Kidney (tissue), 14 donors: ENCODE results near the gene TMEM255B. TPM values are rescaled to one million over a fixed set of nuclear protein-coding genes. Genes with fewer than 3 reads are reported as not detected.

ENCODE experiments used
- DNase-seq, 5 donors: peaks; one replicate each; pipeline ENCODE4 v3.0.0-alpha.2; 2013 to 2020
- FAIRE-seq: peaks from 2 replicates; lab custom pipeline; 2012; peaks lifted over from hg19 to GRCh38; lab: Jason Lieb, UNC
- H3K27ac ChIP-seq, 2 donors: one replicate each; pipeline ENCODE4 v1.7.0; 2013; ENCODE audit warnings: low read depth in 2 of 2, low read length in 2 of 2, inconsistent platforms in 1 of 2
- H3K27me3 ChIP-seq: one replicate; pipeline ENCODE4 v1.7.1; 2013; ENCODE audit warnings: low read length, inconsistent platforms; ENCODE audit not compliant: control insufficient read depth, insufficient read depth
- H3K36me3 ChIP-seq, 3 donors: one replicate each; pipeline versions ENCODE4 v1.7.0 to v1.7.1; 2013; ENCODE audit warnings: low read length in 3 of 3, control low read depth in 1 of 3, inconsistent platforms in 1 of 3; ENCODE audit not compliant: insufficient read depth in 3 of 3, control insufficient read depth in 2 of 3
- H3K4me1 ChIP-seq, 3 donors: one replicate each; pipeline versions ENCODE4 v1.7.0 to v1.7.1; 2013; ENCODE audit warnings: low read length in 3 of 3, inconsistent platforms in 1 of 3, low read depth in 1 of 3; ENCODE audit not compliant: control insufficient read depth in 2 of 3, insufficient read depth in 2 of 3
- H3K4me3 ChIP-seq, 3 donors: one replicate each; pipeline versions ENCODE4 v1.7.0 to v1.8.1; 2013; ENCODE audit warnings: low read length in 3 of 3, control low read depth in 1 of 3, inconsistent platforms in 1 of 3
- H3K9ac ChIP-seq, 3 donors: one replicate each; pipeline versions ENCODE4 v1.7.0 to v1.7.1; 2013; ENCODE audit warnings: low read length in 3 of 3, control low read depth in 1 of 3, inconsistent platforms in 1 of 3
- H3K9me3 ChIP-seq, 3 donors: one replicate each; pipeline versions ENCODE4 v1.7.0 to v1.7.1; 2013; ENCODE audit warnings: low read length in 3 of 3, control low read depth in 1 of 3, inconsistent platforms in 1 of 3; ENCODE audit not compliant: control insufficient read depth in 2 of 3, insufficient read depth in 1 of 3
- intact Hi-C: fragments of 100-400 bp; cut with DNase I; formaldehyde crosslinking; loops from one replicate; pipeline ENCODE4 v1.11.1; 2022
- polyA plus RNA-seq: library from polyadenylated mRNA; stranded (reverse); fragments of 350-450 nt; fragmentation: Illumina TruSeq; extraction: RNeasy Lipid Tissue Mini Kit (QIAGEN cat#74804); gene quantifications from one replicate; pipeline ENCODE4 v1.2.3, GENCODE V29; 2014; ENCODE audit warnings: low read depth, low replicate concordance; ENCODE audit not compliant: insufficient read depth
- total RNA-seq: library from RNA; stranded (reverse); fragmentation: NEBNext Ultra II Directional; extraction: Animal tissue kit (Norgen Biotek cat#: 25700); gene quantifications from one replicate; pipeline ENCODE4 v1.2.1, GENCODE V29; 2021
- TF ChIP-seq, protein P1 (sequence below): IDR thresholded peaks from 3 replicates; pipeline ENCODE4 v1.5.1; 2012; ENCODE audit warnings: mild to moderate bottlenecking, moderate library complexity, borderline replicate concordance; ENCODE audit not compliant: insufficient read depth; ENCODE audit errors: extremely low read depth
- donor health status: control.
- donor health status: control.
- donor health status: control.
- donor health status: control.
- donor health status: control.
- donor health status: DM: yes; HTN: yes; CAD: no.
- donor health status: Normal renal cell carcinoma (clear cell type).

The TMEM255B gene
- total and polyA plus RNA-seq, 2 donors from 2014 or later: 11.9 to 29.3 TPM

DNA sequence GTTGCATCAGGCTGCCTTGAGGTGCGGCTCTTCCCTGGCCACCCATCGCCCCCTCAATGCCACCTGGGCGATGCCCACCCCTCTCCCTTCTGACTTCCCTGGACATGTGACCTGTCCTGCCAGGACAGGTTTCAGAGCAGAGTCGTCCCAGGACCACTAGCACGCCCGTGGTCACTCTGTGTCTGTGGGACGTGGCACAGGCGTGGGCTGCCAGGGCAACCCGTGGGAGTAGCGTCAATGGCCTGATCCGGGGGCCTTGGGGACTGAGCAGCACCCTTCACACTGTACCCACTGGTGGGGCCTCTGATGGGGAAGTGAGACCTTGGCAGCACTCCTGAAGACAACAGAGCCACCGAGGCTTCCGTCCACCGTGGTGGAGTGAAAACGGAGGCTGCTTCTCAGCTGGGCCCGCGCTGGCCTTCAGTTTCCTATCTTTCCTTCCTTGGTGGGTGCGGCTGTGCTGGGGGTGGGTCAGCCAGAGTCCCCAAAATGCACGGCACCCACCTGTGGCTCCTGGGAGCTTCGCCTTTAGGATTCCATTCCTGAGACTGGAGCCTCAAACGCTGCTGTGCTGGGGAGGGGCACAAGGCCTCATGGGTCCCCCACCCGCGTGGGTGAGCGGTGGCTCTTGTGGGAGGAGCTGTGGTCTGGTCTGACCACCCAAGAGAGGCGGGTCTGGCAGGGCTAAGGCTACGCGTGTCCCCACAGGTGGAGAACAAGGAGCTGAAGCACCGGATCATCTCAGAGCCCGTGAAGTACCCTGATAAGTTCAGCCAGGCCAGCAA is 26.7 kb upstream of the TMEM255B start:
- Histone ChIP-seq H3K4me3 (no peak overlapping the region), H3K9me3 (peaks cover 0 to 5% (median 4%) of the 10 kb centered on the region in 3 donors), H3K27ac (no peak overlapping the region), H3K36me3 (no peaks in the 10 kb centered on the region), H3K9ac (no peak overlapping the region), H3K27me3 (peaks cover 7% of the 10 kb centered on the region), H3K4me1 (no peaks in the 10 kb centered on the region)
- intact Hi-C loops: no loop called here
- TF ChIP-seq, protein P1, sequence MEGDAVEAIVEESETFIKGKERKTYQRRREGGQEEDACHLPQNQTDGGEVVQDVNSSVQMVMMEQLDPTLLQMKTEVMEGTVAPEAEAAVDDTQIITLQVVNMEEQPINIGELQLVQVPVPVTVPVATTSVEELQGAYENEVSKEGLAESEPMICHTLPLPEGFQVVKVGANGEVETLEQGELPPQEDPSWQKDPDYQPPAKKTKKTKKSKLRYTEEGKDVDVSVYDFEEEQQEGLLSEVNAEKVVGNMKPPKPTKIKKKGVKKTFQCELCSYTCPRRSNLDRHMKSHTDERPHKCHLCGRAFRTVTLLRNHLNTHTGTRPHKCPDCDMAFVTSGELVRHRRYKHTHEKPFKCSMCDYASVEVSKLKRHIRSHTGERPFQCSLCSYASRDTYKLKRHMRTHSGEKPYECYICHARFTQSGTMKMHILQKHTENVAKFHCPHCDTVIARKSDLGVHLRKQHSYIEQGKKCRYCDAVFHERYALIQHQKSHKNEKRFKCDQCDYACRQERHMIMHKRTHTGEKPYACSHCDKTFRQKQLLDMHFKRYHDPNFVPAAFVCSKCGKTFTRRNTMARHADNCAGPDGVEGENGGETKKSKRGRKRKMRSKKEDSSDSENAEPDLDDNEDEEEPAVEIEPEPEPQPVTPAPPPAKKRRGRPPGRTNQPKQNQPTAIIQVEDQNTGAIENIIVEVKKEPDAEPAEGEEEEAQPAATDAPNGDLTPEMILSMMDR: no peak
- DNase-seq (peak in 1 of 5 donors; percentile 63), FAIRE-seq (no peak)

DNA sequence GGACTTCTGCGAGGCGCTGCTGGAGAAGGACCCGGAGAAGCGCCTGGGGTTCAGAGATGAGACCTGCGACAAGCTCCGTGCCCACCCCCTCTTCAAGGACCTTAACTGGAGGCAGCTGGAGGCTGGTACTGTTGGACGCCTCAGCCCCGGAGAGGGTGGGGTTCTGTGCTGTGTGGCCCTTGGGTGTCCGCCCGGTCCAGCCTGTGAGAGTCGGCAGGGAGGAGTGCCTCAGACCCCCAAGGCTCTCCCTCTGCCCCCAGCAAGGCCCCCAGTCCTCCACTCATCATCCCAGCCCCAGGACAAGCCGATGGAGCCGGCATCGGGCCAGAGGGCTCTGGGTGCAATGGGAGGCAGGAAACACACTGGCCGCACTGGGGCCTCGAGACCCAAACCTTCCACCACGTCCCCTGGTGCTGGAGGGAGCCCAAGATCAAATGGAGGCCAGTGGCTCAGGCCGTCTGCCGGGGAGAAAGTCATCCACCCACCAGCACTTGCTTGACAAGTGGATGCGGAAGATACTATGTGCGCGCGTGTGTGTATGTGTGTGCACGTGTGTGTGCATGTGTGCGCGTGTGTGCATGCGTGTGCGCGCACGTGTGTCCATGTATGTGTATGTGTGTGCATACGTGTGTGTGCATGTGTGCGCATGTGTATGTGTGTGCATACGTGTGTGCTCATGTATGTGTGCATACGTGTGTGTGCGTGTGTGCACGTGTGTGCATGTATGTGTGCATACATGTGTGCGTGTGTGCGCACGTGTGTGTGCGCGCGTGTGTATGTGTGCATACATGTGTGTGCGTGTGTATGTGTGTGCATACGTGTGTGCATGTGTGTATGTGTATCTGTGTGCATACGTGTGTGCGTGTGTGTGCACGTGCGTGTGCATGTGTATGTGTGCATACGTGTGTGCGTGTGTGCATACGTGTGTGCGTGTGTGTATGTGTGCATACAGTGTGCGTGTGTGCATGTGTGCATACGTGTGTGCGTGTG is 25.8 kb upstream of the TMEM255B start:
- intact Hi-C loops: no loop called here
- DNase-seq: peak in 1 of 5 donors; percentile 64
- peaks cover 7% of the 10 kb centered on the region for H3K27me3 ChIP-seq
- TF ChIP-seq, protein P1: no peak
- H3K4me3 ChIP-seq: peak overlapping the region in 1 of 3 donors; percentile 4
- H3K4me1 ChIP-seq: no peaks in the 10 kb centered on the region
- FAIRE-seq: no peak
- no peak overlapping the region for H3K27ac ChIP-seq
- no peaks in the 10 kb centered on the region for H3K36me3 ChIP-seq
- H3K9me3 ChIP-seq: peaks cover 0 to 5% (median 4%) of the 10 kb centered on the region in 3 donors
- H3K9ac ChIP-seq: no peak overlapping the region

- H3K27ac ChIP-seq: no peak overlapping the region
- peak overlapping the region in 1 of 3 donors; percentile 4 for H3K4me3 ChIP-seq
- no peak overlapping the region for H3K9ac ChIP-seq
- DNase-seq (peak in 1 of 5 donors; percentile 56), FAIRE-seq (no peak)
- TF ChIP-seq, protein P1: no peak
- peaks cover 0 to 5% (median 4%) of the 10 kb centered on the region in 3 donors for H3K9me3 ChIP-seq
- peaks cover 6% of the 10 kb centered on the region for H3K27me3 ChIP-seq
- no peaks in the 10 kb centered on the region for H3K4me1 ChIP-seq
- H3K36me3 ChIP-seq: no peaks in the 10 kb centered on the region
- intact Hi-C loops: no loop called here
Observed at GRCh38 chr13:113734099-113734825, 24.8 kb upstream of the TMEM255B start.
